PC-9 (cell line): Measurements from ENCODE around the gene TICAM2.

Experiments used
- CTCF ChIP-seq: fragments of 200-600 bp; sonication (generic); conservative IDR thresholded peaks from 2 replicates; pipeline ENCODE4 v1.6.1; 2017; ENCODE audit warnings: mixed run types, antibody characterized with exemption, mild to moderate bottlenecking, moderate library complexity
- EZH2 ChIP-seq: fragments of 200-600 bp; sonication (generic); IDR thresholded peaks from 2 replicates; pipeline ENCODE4 v1.8.0; 2017; ENCODE audit warnings: antibody characterized with exemption, low read depth

GRCh38 chr5:115549154-115549553 is 53.1 kb downstream of the TICAM2 start:
- TF ChIP-seq CTCF, result no peak
- TF ChIP-seq EZH2, result no peak
